ENCODE measurements around the gene B9D1.
"Not testable (repeated sequence)": the region's sequence is repeated elsewhere in the genome, so short reads cannot be mapped to it uniquely, and the experiment has no call there.

The B9D1 gene

DNA sequence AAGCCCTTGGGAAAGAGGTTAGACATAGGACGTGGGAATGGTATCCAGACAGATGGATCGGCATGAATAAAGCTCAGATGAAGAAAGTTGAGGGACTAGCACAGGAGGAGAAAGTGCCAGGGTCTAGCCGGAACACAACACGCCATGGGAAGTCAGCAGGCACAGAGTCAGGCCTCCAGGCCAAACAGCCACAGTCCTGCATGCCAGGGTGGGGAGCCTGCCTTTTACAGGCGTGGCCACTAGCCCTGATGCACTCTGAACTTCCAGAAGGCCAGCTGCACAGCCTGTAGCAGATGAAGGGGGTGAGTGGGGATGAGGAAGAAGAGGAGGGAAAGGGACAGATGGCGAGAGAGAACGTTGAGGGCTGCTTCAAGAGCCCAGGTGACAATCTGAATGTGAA lies 5.2 kb downstream of the B9D1 start:
- no peak for FAIRE-seq

GRCh38 chr17:19354748-19355147 lies 7.8 kb downstream of the B9D1 start:
- no peak for FAIRE-seq

- FAIRE-seq, result not testable (repeated sequence)
These were observed 9.1 kb downstream of the B9D1 start for GRCh38 chr17:19353401-19353800.

- no peak for FAIRE-seq
These were observed 13.7 kb downstream of the B9D1 start for GRCh38 chr17:19348806-19349205.

- no peak for FAIRE-seq
These were observed 14.4 kb downstream of the B9D1 start for GRCh38 chr17:19348081-19348650.

GRCh38 chr17:19347323-19348080 lies 15.0 kb downstream of the B9D1 start:
- FAIRE-seq, result no peak

- FAIRE-seq, result no peak
These were observed 15.9 kb downstream of the B9D1 start for GRCh38 chr17:19346351-19347255.

GRCh38 chr17:19345486-19346350 lies 16.8 kb downstream of the B9D1 start:
- no peak for FAIRE-seq

DNA sequence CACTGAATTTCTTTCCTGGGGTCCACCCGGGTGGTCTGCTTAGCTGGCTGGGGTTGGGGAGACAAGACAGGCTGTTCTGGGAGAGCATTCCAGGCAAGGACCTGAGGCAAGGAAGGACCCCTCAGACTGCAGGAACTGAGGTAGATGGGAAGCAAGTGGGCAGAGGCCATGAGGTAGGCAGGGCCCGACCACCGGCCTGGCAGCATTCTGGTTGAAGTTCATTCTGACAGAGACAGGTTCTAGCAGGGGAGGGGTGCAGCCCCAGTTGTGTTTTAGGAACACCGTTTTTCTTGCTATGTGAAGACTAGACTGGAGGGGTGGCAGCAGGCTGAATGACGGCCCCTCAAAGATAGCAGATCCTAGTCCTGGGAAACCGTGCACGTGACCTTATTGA lies 17.5 kb downstream of the B9D1 start:
- FAIRE-seq, result no peak

DNA sequence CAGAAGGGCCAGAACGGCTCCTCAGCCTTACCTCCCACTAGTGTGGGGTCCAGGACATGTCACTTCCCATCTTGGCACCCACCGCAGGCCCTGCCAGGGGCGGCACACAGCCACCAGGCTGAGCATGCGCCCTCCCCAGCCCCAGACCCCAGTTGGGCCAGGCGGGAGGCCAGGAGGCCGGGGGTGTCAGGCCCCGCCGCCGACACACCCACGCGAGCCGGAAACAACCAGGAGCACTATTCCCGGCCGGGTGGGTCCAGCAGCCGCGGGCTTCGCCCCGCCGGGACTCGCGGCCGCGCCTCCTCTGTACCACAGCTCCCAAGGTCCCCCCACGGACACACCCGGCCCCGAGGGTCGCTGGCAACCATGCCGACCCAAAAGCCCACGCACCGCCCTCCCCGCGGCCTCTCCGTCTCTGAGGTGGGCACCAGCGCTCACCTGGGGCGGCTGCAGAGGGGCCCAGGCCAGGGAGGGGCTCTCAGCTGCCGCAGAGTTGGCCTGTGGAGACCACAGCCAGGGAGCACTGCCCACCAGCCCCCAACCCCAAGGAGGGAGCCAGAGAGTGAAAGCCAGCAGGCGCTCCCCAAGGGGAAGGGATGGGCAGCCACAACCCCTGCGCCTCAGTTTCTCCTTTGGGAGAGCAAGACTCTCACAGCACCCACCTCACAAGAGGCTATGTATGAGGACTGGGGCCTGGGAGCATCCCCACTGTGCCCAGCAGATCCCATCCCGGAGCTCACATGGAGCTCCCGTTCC lies 18.0 kb downstream of the B9D1 start:
- no peak for FAIRE-seq

DNA sequence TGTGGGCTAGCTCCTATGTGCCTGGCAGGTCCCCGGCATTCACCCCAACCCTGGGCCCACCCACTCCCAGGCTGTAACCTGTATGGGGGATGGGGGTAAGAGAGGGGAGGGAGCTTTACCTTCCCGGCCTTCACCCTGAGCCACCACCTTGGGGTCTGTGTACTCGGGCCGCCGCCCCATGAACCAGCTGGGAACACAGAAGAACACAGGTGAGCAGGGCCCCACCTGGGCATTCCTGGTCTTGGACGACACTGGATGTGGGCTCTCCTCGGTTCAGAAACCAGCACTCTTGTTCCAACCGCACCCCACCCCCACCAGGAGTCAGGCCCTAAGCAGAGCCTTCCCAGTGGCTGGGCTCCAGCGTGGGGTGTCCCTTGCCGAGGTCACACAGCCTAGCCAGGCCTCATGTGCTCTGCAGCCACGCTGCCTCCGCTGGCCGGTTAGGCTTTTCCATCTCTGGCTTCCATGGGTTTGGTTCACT lies 18.8 kb downstream of the B9D1 start:
- FAIRE-seq, result no peak

- FAIRE-seq, result no peak
These were observed 19.3 kb downstream of the B9D1 start for GRCh38 chr17:19343256-19343630.

DNA sequence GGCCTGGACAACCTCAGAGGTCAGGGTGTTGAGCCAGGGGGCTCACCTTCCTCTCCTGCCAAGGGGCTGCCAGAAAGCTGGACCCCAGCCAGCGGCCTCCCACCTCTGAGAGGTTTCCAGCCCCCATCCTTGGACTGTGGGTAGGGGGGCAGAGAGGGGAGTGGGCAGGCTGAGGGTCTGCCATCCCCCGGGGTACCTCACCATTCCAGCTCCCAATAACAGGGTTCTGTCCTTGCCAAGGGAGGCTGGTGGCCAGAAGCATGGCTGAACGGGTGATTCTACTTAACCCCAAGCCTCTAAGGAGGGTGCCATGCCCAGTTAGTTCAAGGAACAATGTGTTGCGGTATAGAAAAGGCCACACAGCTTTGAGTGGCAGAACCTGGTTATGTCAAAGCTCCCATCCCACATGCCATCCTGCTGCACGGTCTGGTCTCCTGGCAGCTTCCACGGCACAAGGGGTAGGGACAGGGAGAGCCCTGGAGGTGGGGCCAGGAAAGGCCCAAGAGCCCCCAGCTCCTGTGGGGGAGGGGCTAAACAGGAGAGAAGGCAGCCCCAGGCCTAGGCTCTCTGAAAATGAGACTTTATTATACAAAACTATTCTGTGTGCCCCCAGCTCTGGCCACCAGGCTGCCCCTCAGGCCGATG lies 19.8 kb downstream of the B9D1 start:
- FAIRE-seq, result no peak

- no peak for FAIRE-seq
These were observed 20.6 kb downstream of the B9D1 start for GRCh38 chr17:19341641-19342610.

DNA sequence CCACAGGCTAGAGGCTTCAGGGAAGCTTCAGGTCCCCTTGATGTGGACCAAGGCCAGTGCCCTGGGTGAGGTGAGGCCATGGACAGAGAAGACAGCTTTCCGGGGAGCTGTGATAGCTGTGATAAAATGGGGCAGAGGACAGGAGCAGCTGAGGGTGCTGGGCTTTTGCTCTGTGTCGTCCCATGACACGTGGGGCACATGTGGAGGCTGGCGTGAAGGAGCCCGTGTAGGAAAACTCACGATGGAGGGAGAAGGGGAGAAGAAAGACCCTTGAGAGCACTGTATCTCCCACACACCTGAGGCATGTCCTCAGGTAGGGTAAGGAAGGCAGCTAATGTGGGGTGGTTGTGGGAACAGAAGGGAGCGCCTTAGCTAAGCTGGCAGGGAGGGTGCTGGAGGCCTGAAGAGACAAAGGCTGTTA lies 21.3 kb downstream of the B9D1 start:
- no peak for FAIRE-seq

GRCh38 chr17:19339341-19339815 lies 23.1 kb downstream of the B9D1 start:
- FAIRE-seq, result no peak

DNA sequence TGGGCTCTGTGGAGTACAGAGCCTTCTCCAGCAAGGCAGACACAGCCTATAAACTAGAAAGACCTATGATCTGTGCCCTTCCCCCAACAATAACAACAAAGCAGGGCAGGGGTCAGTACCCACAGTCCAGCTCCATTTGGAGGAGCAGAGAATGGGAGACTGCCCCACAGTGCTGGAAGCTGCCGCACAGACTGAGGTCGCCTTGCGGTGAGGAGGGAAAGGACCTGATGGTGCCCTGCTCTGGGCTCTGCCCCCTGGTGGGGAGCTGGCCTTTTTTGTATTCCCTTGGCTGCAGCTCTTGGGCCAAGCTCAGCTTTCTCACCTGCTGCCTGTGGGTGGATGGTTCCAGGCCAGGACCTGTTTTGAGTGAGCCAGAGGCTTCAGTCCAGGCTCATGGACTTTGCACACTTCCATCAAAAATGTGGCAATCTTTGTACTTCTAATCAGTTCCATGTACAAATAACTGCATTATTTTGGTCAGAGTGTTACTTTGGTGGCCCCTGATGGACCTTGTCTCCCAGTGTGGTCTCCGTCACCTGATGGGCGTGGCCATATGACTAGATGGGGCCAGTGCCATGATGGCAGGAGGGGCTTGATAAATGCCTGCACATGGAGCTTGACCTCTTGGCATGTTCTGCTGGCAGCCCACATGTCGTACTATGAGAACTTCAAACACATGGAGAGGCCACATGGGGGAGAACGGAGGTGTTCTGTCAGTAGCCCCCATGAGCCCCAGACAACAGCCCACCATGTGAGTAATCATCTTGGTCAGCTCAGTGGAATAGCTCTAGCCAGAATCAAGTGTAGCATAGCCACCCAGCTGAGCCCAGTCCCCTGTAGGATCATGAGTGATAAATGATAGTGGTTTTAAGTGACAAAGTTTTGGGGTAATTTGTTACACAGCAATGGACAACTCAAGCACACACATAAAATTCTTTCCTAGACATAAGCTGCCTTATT lies 24.2 kb downstream of the B9D1 start:
- FAIRE-seq, result no peak

DNA sequence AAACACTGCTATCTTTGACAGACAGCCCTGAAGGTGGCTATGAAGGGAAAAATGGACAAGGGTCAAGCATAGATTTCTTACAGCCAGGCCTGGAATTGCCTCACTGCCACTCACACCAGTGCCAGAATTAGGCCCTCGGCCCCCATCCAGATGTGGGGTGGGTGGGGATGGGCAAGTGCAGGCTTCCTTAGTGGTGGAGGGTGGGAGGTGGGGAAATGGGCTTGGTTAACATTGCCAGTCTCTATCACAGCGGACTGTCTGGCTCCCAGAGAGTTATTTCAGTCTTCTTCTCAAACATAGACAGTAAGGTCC lies 24.9 kb downstream of the B9D1 start:
- no peak for FAIRE-seq
